Fibroblast of villous mesenchyme (primary cell): ENCODE measurements around the gene RPA3. TPM values are rescaled to one million over a fixed set of nuclear protein-coding genes. Genes with fewer than 3 reads are reported as not detected.
A peak's percentile ranks its signal among the peaks of the same experiment; 100 is the strongest.

Experiments used
- DNase-seq: peaks from one replicate; pipeline ENCODE4 v3.0.0-alpha.2; 2010; ENCODE audit warnings: low read depth
- H3K4me3 ChIP-seq: 2 replicates; pipeline ENCODE4 v1.5.1; 2011; ENCODE audit warnings: low read depth, mild to moderate bottlenecking, low read length
- total RNA-seq: library from RNA; depleted of rRNA; stranded (reverse); fragments of >200 nt; gene quantifications from 2 replicates; pipeline ENCODE4 v1.2.3, GENCODE V29; 2012
- TF ChIP-seq, protein P1 (sequence below): IDR thresholded peaks from 2 replicates; pipeline ENCODE4 v1.5.1; 2012; ENCODE audit warnings: low read depth, mild to moderate bottlenecking, low read length; ENCODE audit not compliant: insufficient read depth

The RPA3 gene
- total RNA-seq, 1 donor: 24.6 TPM

GRCh38 chr7:7698930-7699329 lies 19.5 kb downstream of the RPA3 start:
- H3K4me3 ChIP-seq: no peak overlapping the region
- DNase-seq: no peak
- TF ChIP-seq, protein P1, sequence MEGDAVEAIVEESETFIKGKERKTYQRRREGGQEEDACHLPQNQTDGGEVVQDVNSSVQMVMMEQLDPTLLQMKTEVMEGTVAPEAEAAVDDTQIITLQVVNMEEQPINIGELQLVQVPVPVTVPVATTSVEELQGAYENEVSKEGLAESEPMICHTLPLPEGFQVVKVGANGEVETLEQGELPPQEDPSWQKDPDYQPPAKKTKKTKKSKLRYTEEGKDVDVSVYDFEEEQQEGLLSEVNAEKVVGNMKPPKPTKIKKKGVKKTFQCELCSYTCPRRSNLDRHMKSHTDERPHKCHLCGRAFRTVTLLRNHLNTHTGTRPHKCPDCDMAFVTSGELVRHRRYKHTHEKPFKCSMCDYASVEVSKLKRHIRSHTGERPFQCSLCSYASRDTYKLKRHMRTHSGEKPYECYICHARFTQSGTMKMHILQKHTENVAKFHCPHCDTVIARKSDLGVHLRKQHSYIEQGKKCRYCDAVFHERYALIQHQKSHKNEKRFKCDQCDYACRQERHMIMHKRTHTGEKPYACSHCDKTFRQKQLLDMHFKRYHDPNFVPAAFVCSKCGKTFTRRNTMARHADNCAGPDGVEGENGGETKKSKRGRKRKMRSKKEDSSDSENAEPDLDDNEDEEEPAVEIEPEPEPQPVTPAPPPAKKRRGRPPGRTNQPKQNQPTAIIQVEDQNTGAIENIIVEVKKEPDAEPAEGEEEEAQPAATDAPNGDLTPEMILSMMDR: no peak

- DNase-seq: peak; percentile 54
- TF ChIP-seq, protein P1: no peak
- no peak overlapping the region for H3K4me3 ChIP-seq
These were observed 21.8 kb downstream of the RPA3 start for GRCh38 chr7:7696458-7697119.

DNA sequence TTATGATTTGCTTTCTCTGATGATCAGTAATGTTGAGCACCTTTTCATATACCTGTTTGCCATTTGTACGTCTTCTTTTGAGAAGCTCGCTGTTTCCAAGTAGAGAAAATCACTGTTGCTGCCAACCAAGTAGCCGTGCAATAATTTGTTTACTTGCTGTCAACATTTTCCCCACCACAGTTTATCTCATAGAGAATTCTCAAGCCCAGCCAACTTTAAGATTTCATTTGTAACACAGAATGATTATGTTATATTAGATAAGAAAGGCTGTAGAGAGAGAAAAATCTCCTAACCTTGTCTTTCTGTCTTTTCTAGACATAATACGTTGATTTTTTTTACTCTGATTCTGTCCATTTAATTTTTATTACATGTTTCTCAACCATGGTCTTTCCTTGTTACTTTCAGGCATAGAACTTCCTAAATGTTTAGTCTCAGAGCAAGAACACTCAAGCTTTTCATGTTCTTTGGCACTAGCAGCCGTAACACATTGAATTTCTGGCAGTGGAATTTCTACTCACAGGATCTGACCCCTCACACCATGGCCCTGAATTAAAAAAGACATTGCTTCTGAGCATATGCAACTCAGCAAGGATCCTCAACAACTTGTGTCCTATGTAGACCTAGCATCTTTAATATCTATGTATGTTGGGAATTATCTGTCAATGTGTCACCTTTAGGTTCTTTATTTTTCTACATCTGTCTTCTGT lies 23.1 kb downstream of the RPA3 start:
- peak; percentile 26 for DNase-seq
- TF ChIP-seq, protein P1: no peak
- no peak overlapping the region for H3K4me3 ChIP-seq

GRCh38 chr7:7694542-7694941 lies 23.9 kb downstream of the RPA3 start:
- TF ChIP-seq, protein P1: no peak
- no peak for DNase-seq
- no peak overlapping the region for H3K4me3 ChIP-seq

- no peak overlapping the region for H3K4me3 ChIP-seq
- DNase-seq: peak; percentile 59
- TF ChIP-seq, protein P1: no peak
These were observed 24.5 kb downstream of the RPA3 start for GRCh38 chr7:7693881-7694280.

- H3K4me3 ChIP-seq: no peak overlapping the region
- TF ChIP-seq, protein P1: no peak
- no peak for DNase-seq
These were observed 29.5 kb downstream of the RPA3 start for GRCh38 chr7:7688956-7689355.
